ENCODE results near the gene MACF1.

- TF ChIP-seq CTCF (IDR thresholded peaks at IDR 0.05; ENCODE audit: insufficient read depth, low read depth, low read length) (no peak), EZH2 (IDR thresholded peaks at IDR 0.05; ENCODE audit: insufficient read depth, low read length) (no peak)
These were observed 50.7 kb downstream of the MACF1 start for GRCh38 chr1:39255222-39255621.
